Esophagus muscularis mucosa (tissue), 4 donors: ENCODE data around the gene PMVK.
A peak's percentile ranks its signal among the peaks of the same experiment; 100 is the strongest.

Experiments used
- EP300 ChIP-seq: sonication (generic); formaldehyde crosslinking; IDR thresholded peaks from one replicate; pipeline ENCODE4 v1.6.1; 2017; ENCODE audit warnings: antibody characterized with exemption
- POLR2A ChIP-seq: fragments of 450-650 bp; IDR thresholded peaks from one replicate; pipeline ENCODE4 v1.6.1; 2017; ENCODE audit warnings: antibody characterized with exemption, moderate library complexity, mild to moderate bottlenecking, low read depth
- POLR2AphosphoS5 ChIP-seq, 2 donors: sonication (generic); formaldehyde crosslinking; IDR thresholded peaks; one replicate each; pipeline ENCODE4 v1.6.1; 2017; ENCODE audit warnings: antibody characterized with exemption in 2 of 2
- TF ChIP-seq, protein P1 (sequence below), 3 experiments: fragments of 200-600 bp in 2 of 3; fragments of 450-650 bp in 1 of 3; sonication (generic) in 2 of 3; IDR thresholded peaks; one replicate each; pipeline ENCODE4 v1.5.1; 2017 to 2019; ENCODE audit warnings: antibody characterized with exemption in 3 of 3, mild to moderate bottlenecking in 2 of 3, moderate library complexity in 1 of 3

- TF ChIP-seq POLR2AphosphoS5 (IDR thresholded peaks at IDR 0.05): peak; percentile 81 to 92
- peak; percentile 83 for TF ChIP-seq POLR2A
- TF ChIP-seq, protein P1, sequence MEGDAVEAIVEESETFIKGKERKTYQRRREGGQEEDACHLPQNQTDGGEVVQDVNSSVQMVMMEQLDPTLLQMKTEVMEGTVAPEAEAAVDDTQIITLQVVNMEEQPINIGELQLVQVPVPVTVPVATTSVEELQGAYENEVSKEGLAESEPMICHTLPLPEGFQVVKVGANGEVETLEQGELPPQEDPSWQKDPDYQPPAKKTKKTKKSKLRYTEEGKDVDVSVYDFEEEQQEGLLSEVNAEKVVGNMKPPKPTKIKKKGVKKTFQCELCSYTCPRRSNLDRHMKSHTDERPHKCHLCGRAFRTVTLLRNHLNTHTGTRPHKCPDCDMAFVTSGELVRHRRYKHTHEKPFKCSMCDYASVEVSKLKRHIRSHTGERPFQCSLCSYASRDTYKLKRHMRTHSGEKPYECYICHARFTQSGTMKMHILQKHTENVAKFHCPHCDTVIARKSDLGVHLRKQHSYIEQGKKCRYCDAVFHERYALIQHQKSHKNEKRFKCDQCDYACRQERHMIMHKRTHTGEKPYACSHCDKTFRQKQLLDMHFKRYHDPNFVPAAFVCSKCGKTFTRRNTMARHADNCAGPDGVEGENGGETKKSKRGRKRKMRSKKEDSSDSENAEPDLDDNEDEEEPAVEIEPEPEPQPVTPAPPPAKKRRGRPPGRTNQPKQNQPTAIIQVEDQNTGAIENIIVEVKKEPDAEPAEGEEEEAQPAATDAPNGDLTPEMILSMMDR (IDR thresholded peaks at IDR 0.05): peak; percentile 66 to 87 (median 72)
- TF ChIP-seq EP300: no peak
Observed at GRCh38 chr1:154961207-154962155, 25.0 kb upstream of the PMVK start, which contains the start of gene PYGO2.
